ENCODE results near the gene MPHOSPH9.
"Not testable (repeated sequence)": the region's sequence is repeated elsewhere in the genome, so short reads cannot be mapped to it uniquely, and the experiment has no call there.

DNA sequence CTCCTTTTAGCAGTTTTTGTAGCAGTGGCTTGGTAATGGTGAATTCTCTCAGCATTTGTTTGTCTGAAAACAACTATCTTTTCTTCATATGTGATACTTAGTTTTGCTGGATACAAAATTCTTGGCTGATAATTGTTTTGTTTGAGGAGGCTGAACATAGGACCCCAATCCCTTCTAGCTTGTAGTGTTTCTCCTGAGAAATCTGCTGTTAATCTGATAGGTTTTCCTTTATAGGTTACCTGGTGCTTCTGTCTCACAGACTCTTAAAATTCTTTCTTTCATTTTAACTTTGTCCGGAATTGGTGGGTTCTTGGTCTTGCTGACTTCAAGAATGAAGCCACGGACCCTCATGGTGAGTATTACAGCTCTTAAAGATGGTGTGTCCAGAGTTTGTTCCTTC is 15.2 kb upstream of the MPHOSPH9 start:
- not testable (repeated sequence) for TF ChIP-seq CTCF, POLR2A (IDR thresholded peaks at IDR 0.05)

All from heart left ventricle (tissue), 13 donors.